Smooth muscle cell (in vitro differentiated cells): ENCODE measurements around the gene NOA1. TPM values are rescaled to one million over a fixed set of nuclear protein-coding genes. Genes with fewer than 3 reads are reported as not detected.
A peak's percentile ranks its signal among the peaks of the same experiment; 100 is the strongest.

Source experiments
- DNase-seq: peaks from one replicate; lab custom pipeline; 2025; ENCODE audit not compliant: unreplicated experiment; lab: John Stamatoyannopoulos, UW
- H2AFZ ChIP-seq: fragments of 200-600 bp; sonication (generic); 2 replicates; pipeline ENCODE4 v1.6.0; 2016; ENCODE audit warnings: antibody characterized with exemption, low read depth, mild to moderate bottlenecking
- H3F3A ChIP-seq: fragments of 200-600 bp; sonication (generic); 2 replicates; pipeline ENCODE4 v1.6.0; 2017; ENCODE audit warnings: antibody characterized with exemption, low read depth
- H3K27ac ChIP-seq: fragments of 200-600 bp; sonication (generic); 2 replicates; pipeline ENCODE4 v1.5.1; 2016; ENCODE audit warnings: low read depth, mild to moderate bottlenecking
- H3K27me3 ChIP-seq: fragments of 200-600 bp; sonication (generic); 2 replicates; pipeline ENCODE4 v1.6.1; 2016; ENCODE audit warnings: low read depth, mild to moderate bottlenecking
- H3K36me3 ChIP-seq: fragments of 200-600 bp; sonication (generic); 2 replicates; pipeline ENCODE4 v1.5.1; 2016; ENCODE audit warnings: low read depth
- H3K4me1 ChIP-seq: fragments of 200-600 bp; sonication (generic); 2 replicates; pipeline ENCODE4 v1.5.1; 2016; ENCODE audit warnings: low read depth
- H3K4me2 ChIP-seq: fragments of 200-600 bp; sonication (generic); 2 replicates; pipeline ENCODE4 v1.6.0; 2016; ENCODE audit warnings: mild to moderate bottlenecking
- H3K4me3 ChIP-seq: fragments of 200-600 bp; sonication (generic); 2 replicates; pipeline ENCODE4 v1.5.1; 2016; ENCODE audit warnings: mild to moderate bottlenecking
- H3K79me2 ChIP-seq: fragments of 200-600 bp; sonication (generic); 2 replicates; pipeline ENCODE4 v1.6.0; 2016; ENCODE audit warnings: low read depth, mild to moderate bottlenecking
- H3K9ac ChIP-seq: fragments of 200-600 bp; sonication (generic); 2 replicates; pipeline ENCODE4 v1.6.0; 2016; ENCODE audit warnings: low read depth
- H3K9me3 ChIP-seq: fragments of 200-600 bp; sonication (generic); replicated peaks from 2 replicates; pipeline ENCODE4 v1.5.1; 2016; ENCODE audit warnings: low read depth
- H4K20me1 ChIP-seq: fragments of 200-600 bp; sonication (generic); 2 replicates; pipeline ENCODE4 v1.6.0; 2016; ENCODE audit warnings: low read depth
- CTCF ChIP-seq: fragments of 200-600 bp; sonication (generic); IDR thresholded peaks from 2 replicates; pipeline ENCODE4 v1.5.1; 2017; ENCODE audit warnings: borderline replicate concordance, mild to moderate bottlenecking, antibody characterized with exemption; ENCODE audit not compliant: insufficient read depth, poor library complexity, severe bottlenecking
- WGBS: methylation state at CpG from one replicate; pipeline ENCODE4 v1.1.7; 2016; ENCODE audit warnings: low lambda C conversion rate; 5-methylcytosine and 5-hydroxymethylcytosine counted together
- polyA plus RNA-seq: library from polyadenylated mRNA; unstranded; fragments of >200 nt; fragmentation: Nextera tagmentation; extraction: Ambion mirVana; gene quantifications from 2 replicates; pipeline ENCODE4 v1.2.1, GENCODE V29; 2016
- total RNA-seq: library from RNA; depleted of rRNA; stranded (reverse); fragments of >200 nt; gene quantifications from 2 replicates; pipeline ENCODE4 v1.2.3, GENCODE V29; 2014

The NOA1 gene
- 11.7 and 13.1 TPM in 2 replicates for total RNA-seq
- 7.0 and 8.4 TPM in 2 replicates for polyA plus RNA-seq

GRCh38 chr4:56977321-56978012 lies at the start of gene NOA1:
Gene NOA1 (minus strand): TSS chr4:56977606. CDS start chr4:56977585, 21 bp downstream.
- peaks cover 34% of the 10 kb centered on the region for H3K4me1 ChIP-seq

DNA sequence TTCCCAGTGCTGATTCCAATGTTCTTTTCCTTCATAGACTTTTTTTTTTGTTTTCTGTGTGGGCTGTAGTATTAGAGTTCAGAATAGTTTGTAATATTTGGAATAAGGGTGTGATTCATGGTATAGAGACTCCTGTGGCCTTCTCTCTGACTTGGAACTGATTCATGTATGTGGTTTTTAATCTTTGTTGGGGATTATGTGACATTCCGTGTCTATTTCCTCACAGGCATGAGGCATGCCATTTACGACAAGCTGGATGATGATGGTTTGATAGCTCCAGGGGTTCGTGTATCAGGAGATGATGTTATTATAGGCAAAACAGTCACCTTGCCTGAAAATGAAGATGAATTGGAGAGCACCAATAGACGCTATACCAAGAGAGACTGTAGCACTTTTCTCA lies 45.7 kb upstream of the NOA1 start:
- no peak for DNase-seq
- 19% methylated on average over 4 of the region's 4 CpGs for WGBS
- H3K4me3 ChIP-seq = no peak overlapping the region
- TF ChIP-seq CTCF = no peak
- peaks cover 20% of the 10 kb centered on the region for H3K36me3 ChIP-seq
- H3K4me1 ChIP-seq = no peaks in the 10 kb centered on the region
- H3K27ac ChIP-seq = peak overlapping the region; percentile 93
- H3F3A ChIP-seq = peaks cover 35% of the 10 kb centered on the region
- H3K27me3 ChIP-seq = no peaks in the 10 kb centered on the region
- H3K4me2 ChIP-seq = peak overlapping the region; percentile 55
- H3K9ac ChIP-seq = peak overlapping the region; percentile 22
- H3K79me2 ChIP-seq = peaks cover 3% of the 10 kb centered on the region
- H2AFZ ChIP-seq = no peak overlapping the region
- no peaks in the 10 kb centered on the region for H4K20me1 ChIP-seq
- H3K9me3 ChIP-seq = no peaks in the 10 kb centered on the region

More at GRCh38 chr4:56977321-56978012, at the start of gene NOA1:
- Histone ChIP-seq H3K27ac (peak within 1 kb of the TSS; percentile 86), H2AFZ (peak within 1 kb of the TSS; percentile 88), H4K20me1 (peaks cover 58% of the 10 kb centered on the region), H3K4me2 (peak within 1 kb of the TSS; percentile 92), H3K4me3 (peak within 1 kb of the TSS; percentile 88), H3K9ac (peak within 1 kb of the TSS; percentile 74), H3F3A (peaks cover 9% of the 10 kb centered on the region), H3K36me3 (peaks cover 16% of the 10 kb centered on the region), H3K27me3 (no peaks in the 10 kb centered on the region), H3K9me3 (no peaks in the 10 kb centered on the region), H3K79me2 (peaks cover 74% of the 10 kb centered on the region)
- under 1% methylated on average over 51 of the region's 51 CpGs for WGBS
- DNase-seq = peak; percentile 94
- TF ChIP-seq CTCF = no peak

DNA sequence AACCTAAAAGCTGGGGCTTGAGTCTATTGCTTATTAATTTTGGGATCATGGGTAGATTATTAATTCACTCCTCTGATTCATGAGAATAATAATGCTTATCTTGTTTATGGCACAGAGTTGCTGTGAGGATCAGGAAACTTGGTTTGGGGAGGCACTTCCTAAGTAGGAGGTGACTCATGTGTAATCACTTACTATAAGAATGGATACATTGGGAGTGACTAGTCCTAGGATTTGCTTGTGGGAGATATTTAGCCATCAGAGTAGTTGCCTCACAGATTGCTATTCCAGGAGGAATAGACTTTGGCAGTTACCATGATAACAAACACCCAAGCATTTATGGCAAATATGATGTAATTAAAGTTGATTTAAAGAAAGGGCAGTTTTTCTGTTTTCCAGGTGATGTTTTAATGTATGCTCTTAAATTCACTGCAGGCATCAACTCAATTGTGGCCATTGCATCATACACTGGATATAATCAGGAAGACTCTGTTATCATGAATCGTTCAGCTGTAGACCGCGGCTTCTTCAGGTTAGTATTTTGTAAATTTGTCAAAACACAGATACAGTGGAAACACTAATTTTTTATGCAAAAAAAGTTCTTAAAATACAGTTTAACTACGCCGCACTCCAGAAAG lies 43.2 kb upstream of the NOA1 start:
- Histone ChIP-seq H3K36me3 (peaks cover 18% of the 10 kb centered on the region), H3K4me1 (no peaks in the 10 kb centered on the region), H4K20me1 (no peaks in the 10 kb centered on the region), H3K27ac (peak overlapping the region; percentile 93), H3K4me3 (no peak overlapping the region), H3F3A (peaks cover 42% of the 10 kb centered on the region), H2AFZ (no peak overlapping the region), H3K9ac (peak overlapping the region; percentile 61), H3K79me2 (peaks cover 3% of the 10 kb centered on the region), H3K4me2 (peak overlapping the region; percentile 38), H3K27me3 (no peaks in the 10 kb centered on the region), H3K9me3 (no peaks in the 10 kb centered on the region)
- no peak for DNase-seq
- 54% methylated on average over 5 of the region's 5 CpGs for WGBS
- TF ChIP-seq CTCF = no peak
